ENCODE measurements around the gene PTGER1. TPM values are rescaled to one million over a fixed set of nuclear protein-coding genes. Genes with fewer than 3 reads are reported as not detected.
A peak's percentile ranks its signal among the peaks of the same experiment; 100 is the strongest.

Gene PTGER1, protein sequence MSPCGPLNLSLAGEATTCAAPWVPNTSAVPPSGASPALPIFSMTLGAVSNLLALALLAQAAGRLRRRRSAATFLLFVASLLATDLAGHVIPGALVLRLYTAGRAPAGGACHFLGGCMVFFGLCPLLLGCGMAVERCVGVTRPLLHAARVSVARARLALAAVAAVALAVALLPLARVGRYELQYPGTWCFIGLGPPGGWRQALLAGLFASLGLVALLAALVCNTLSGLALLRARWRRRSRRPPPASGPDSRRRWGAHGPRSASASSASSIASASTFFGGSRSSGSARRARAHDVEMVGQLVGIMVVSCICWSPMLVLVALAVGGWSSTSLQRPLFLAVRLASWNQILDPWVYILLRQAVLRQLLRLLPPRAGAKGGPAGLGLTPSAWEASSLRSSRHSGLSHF
- polyA plus RNA-seq (2012; ENCODE audit: missing spikeins): not detected

DNA sequence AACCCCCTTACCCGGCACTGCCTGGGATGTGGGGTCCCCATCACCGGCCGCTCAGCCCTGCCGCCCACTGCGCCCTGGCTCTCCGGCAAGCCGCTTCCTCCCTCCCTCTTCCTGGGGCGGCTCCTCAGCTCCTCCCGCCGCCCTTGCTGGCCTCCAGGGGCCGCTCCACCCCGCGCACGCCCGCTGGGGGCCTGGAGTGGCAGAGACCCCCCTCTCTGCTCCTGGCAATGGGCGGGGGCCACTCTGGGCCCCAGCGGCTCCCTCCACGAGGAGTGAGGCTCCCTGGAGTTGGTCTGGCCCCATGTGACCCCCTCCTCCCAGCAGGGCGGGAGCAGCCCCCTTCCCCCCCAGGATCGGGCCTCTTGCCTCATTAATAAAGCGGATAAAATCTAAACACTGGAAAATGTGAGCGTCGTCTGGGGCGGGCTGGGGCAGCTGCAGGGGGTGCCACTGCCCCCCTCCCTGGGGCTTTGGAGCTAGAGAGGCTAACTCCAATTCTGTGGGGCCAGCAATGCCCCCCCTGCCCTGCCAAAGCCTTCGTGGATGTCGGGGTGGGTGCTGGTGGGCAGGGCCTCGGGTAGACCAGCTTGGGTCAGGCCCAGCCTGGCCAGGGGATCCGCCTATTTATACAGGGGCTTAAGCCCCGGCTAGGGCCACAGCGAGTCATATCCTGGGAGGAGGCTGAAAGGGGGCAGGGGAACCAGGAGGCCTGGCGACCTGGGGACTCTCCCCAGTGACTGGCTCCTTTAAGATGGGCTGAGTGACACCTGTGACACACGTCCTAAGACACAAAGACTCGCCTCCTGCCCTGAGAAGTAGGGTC is at the start of gene PTGER1:
PTGER1 (minus strand) TSS at position 104 of the 823 bp plus-strand sequence. CDS start 1,034 bp downstream, outside the sequence.
- TF ChIP-seq TAF1 (IDR thresholded peaks at IDR 0.05; ENCODE audit: borderline replicate concordance, low read depth, low read length): no peak
- no peak for TF ChIP-seq POLR2A (IDR thresholded peaks at IDR 0.05; ENCODE audit: low read depth, low read length)
- TF ChIP-seq POLR2AphosphoS5 (IDR thresholded peaks at IDR 0.05; ENCODE audit: low read depth, low read length): no peak
- DNase-seq (ENCODE audit: insufficient read length) (no peak), FAIRE-seq (no peak)

GRCh38 chr19:14520543-14520942 is 45.4 kb upstream of the PTGER1 start:
- DNase-seq (ENCODE audit: insufficient read length): no peak
- FAIRE-seq: no peak
- TF ChIP-seq POLR2A (IDR thresholded peaks at IDR 0.05; ENCODE audit: low read depth, low read length) (no peak), POLR2AphosphoS5 (IDR thresholded peaks at IDR 0.05; ENCODE audit: low read depth, low read length) (no peak), TAF1 (IDR thresholded peaks at IDR 0.05; ENCODE audit: borderline replicate concordance, low read depth, low read length) (no peak)

DNA sequence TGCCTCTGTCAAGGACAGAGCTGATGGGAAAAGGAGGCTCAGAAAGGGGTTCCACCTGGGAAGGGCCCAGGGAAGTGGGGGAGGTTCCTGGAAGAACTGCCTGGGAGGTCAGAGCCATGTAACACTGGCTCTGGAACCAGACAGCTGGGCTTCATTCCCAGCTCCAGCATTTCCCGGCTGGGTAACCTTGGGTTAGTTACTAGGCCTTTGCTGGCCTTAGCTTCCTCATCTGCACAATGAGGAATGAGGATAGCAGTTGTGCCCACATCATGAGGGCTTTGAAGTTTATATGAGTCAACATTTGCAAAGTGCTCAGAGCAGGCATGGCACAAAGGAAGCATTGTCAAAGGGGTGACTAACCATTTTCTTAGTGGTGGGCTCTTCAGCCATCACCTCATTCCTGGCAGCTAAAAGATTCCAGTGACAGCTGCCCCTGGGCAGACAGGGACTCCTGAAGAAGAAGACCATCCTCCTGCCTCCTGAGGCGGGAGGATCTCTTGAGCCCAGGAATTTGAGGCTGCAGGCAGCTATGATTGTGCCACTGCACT is 44.8 kb upstream of the PTGER1 start:
- FAIRE-seq (no peak), DNase-seq (ENCODE audit: insufficient read length) (no peak)
- TF ChIP-seq TAF1 (IDR thresholded peaks at IDR 0.05; ENCODE audit: borderline replicate concordance, low read depth, low read length): no peak

- TF ChIP-seq TAF1 (IDR thresholded peaks at IDR 0.05; ENCODE audit: borderline replicate concordance, low read depth, low read length): no peak
- no peak for DNase-seq (ENCODE audit: insufficient read length)
- FAIRE-seq: no peak
These were observed 44.2 kb upstream of the PTGER1 start for GRCh38 chr19:14519245-14519859.

DNA sequence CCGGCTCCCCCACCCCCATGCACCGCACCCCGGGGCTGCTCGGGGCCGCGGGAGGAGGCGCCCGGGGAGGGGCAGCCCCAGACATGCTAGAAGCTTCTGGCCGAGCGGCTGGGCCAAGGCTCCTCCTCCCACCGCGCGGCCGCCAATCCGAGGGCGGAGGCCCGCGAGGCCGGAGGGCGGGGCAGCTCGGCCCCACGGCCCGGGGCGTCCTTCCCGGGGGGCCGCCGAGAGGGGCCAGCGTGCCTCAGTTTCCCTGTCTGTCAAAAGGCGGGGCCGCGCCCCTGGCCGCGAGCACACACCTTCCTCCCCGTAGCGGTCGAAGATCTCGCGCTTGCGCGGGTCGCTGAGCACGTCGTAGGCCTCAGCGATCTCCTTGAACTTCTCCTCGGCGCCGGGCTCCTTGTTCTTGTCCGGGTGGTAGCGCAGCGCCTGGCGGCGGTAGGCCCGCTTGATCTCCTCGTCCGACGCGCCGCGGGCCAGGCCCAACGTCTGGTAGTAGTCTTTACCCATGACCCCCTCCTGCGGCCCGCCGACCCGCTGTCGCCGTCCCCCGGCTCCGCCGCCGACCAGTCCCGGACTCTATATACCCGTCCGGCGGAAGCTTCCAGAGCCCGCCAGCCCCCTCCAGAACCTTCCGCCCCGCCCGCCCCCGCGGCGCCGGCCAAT is 42.8 kb upstream of the PTGER1 start, which contains the start of gene DNAJB1:
DNAJB1 (minus strand) TSS at position 558 of the 666 bp plus-strand sequence; CDS start at position 510, 48 bp downstream.
- peak; percentile 50 for TF ChIP-seq TAF1 (IDR thresholded peaks at IDR 0.05; ENCODE audit: borderline replicate concordance, low read depth, low read length)
- TF ChIP-seq POLR2A (IDR thresholded peaks at IDR 0.05; ENCODE audit: low read depth, low read length): peak; percentile 96
- peak; percentile 95 for TF ChIP-seq POLR2AphosphoS5 (IDR thresholded peaks at IDR 0.05; ENCODE audit: low read depth, low read length)
- peak; percentile 67 for FAIRE-seq
- peak; percentile 95 for DNase-seq (ENCODE audit: insufficient read length)

GRCh38 chr19:14517446-14517839 is 42.3 kb upstream of the PTGER1 start:
- DNase-seq (ENCODE audit: insufficient read length): no peak
- FAIRE-seq: no peak
- TF ChIP-seq POLR2AphosphoS5 (IDR thresholded peaks at IDR 0.05; ENCODE audit: low read depth, low read length): no peak
- TF ChIP-seq TAF1 (IDR thresholded peaks at IDR 0.05; ENCODE audit: borderline replicate concordance, low read depth, low read length): no peak
- TF ChIP-seq POLR2A (IDR thresholded peaks at IDR 0.05; ENCODE audit: low read depth, low read length): no peak

GRCh38 chr19:14516746-14517438 is 41.7 kb upstream of the PTGER1 start:
- no peak for FAIRE-seq
- no peak for TF ChIP-seq TAF1 (IDR thresholded peaks at IDR 0.05; ENCODE audit: borderline replicate concordance, low read depth, low read length)
- no peak for TF ChIP-seq POLR2AphosphoS5 (IDR thresholded peaks at IDR 0.05; ENCODE audit: low read depth, low read length)
- no peak for TF ChIP-seq POLR2A (IDR thresholded peaks at IDR 0.05; ENCODE audit: low read depth, low read length)
- DNase-seq (ENCODE audit: insufficient read length): no peak

GRCh38 chr19:14516048-14516534 is 40.9 kb upstream of the PTGER1 start:
- no peak for DNase-seq (ENCODE audit: insufficient read length)
- no peak for FAIRE-seq
- TF ChIP-seq TAF1 (IDR thresholded peaks at IDR 0.05; ENCODE audit: borderline replicate concordance, low read depth, low read length): no peak
- TF ChIP-seq POLR2A (IDR thresholded peaks at IDR 0.05; ENCODE audit: low read depth, low read length): no peak
- no peak for TF ChIP-seq POLR2AphosphoS5 (IDR thresholded peaks at IDR 0.05; ENCODE audit: low read depth, low read length)

GRCh38 chr19:14515501-14516047 is 40.4 kb upstream of the PTGER1 start:
- DNase-seq (ENCODE audit: insufficient read length) (no peak), FAIRE-seq (no peak)
- TF ChIP-seq POLR2AphosphoS5 (IDR thresholded peaks at IDR 0.05; ENCODE audit: low read depth, low read length) (no peak), TAF1 (IDR thresholded peaks at IDR 0.05; ENCODE audit: borderline replicate concordance, low read depth, low read length) (no peak), POLR2A (IDR thresholded peaks at IDR 0.05; ENCODE audit: low read depth, low read length) (no peak)

All from GM12892 (cell line).